Fibroblast of the aortic adventitia (primary cell): ENCODE measurements around the gene PTPRG. TPM values are rescaled to one million over a fixed set of nuclear protein-coding genes. Genes with fewer than 3 reads are reported as not detected.

Source experiments
- DNase-seq: peaks from one replicate; pipeline ENCODE4 v3.0.0-alpha.2; 2010; ENCODE audit warnings: low read depth
- H3K4me3 ChIP-seq: 2 replicates; pipeline ENCODE4 v1.5.1; 2011; ENCODE audit warnings: low read depth, mild to moderate bottlenecking, control low read depth, low read length, moderate library complexity
- total RNA-seq: library from RNA; depleted of rRNA; stranded (reverse); fragments of >200 nt; gene quantifications from 2 replicates; pipeline ENCODE4 v1.2.3, GENCODE V29; 2012; ENCODE audit warnings: low replicate concordance
- TF ChIP-seq, protein P1 (sequence below): IDR thresholded peaks from 2 replicates; pipeline ENCODE4 v1.5.1; 2011; ENCODE audit warnings: mild to moderate bottlenecking, low read length, control low read depth, inconsistent platforms; ENCODE audit not compliant: insufficient read depth

The PTPRG gene
- total RNA-seq, 1 donor, result 52.0 TPM

DNA sequence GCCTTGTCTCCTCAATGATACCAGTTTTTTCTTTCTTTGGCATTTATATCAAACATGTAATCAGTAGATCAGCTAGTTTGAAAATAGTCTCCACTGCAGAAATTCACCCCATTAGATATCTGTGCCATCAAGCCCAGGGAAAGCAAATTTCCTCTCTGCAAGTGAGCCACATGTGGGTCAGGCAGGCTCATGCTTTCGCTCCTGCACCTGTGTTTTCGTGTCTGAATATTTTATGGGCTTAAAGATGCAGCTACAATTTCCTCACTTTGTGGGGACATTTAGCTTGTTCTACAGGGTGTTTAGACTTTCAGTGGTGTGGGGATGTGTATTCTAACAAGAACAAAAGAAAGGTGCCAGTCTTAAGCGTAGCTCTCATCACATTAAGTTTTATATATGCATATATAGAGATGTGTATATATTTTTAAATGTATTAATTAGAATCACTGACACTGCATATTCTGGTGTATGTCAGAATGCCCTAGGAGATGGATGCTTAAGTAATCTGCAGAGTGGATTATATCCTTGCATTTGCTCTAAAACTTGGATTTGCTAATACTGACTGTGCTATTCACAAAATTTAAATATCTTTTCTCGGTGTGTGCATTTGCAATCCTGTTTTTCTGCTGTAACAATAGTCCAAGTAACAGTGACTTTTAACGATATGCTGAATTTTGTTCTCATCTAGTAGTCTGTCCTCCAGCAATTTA lies 372.6 kb downstream of the PTPRG start:
- no peak overlapping the region for H3K4me3 ChIP-seq
- TF ChIP-seq, protein P1, sequence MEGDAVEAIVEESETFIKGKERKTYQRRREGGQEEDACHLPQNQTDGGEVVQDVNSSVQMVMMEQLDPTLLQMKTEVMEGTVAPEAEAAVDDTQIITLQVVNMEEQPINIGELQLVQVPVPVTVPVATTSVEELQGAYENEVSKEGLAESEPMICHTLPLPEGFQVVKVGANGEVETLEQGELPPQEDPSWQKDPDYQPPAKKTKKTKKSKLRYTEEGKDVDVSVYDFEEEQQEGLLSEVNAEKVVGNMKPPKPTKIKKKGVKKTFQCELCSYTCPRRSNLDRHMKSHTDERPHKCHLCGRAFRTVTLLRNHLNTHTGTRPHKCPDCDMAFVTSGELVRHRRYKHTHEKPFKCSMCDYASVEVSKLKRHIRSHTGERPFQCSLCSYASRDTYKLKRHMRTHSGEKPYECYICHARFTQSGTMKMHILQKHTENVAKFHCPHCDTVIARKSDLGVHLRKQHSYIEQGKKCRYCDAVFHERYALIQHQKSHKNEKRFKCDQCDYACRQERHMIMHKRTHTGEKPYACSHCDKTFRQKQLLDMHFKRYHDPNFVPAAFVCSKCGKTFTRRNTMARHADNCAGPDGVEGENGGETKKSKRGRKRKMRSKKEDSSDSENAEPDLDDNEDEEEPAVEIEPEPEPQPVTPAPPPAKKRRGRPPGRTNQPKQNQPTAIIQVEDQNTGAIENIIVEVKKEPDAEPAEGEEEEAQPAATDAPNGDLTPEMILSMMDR, result no peak
- no peak for DNase-seq

DNA sequence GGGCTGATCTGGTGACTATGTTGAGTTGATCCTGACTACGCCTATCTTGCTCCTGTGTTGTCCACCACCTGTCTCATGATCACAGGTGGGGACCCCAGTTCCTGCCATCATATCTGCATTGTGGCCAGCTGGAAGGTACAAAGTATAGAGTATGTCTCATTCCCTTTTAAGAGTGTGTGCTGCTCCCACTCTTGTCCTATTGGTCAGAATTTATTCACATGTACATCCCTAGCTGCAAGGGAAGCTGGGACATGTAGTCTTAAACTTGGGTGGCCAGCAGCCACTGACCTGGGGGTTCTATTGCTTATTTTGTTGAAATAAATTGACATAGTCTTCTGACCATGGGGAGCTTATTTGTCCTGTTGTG lies 373.1 kb downstream of the PTPRG start:
- no peak overlapping the region for H3K4me3 ChIP-seq
- no peak for DNase-seq
- TF ChIP-seq, protein P1, result no peak

DNA sequence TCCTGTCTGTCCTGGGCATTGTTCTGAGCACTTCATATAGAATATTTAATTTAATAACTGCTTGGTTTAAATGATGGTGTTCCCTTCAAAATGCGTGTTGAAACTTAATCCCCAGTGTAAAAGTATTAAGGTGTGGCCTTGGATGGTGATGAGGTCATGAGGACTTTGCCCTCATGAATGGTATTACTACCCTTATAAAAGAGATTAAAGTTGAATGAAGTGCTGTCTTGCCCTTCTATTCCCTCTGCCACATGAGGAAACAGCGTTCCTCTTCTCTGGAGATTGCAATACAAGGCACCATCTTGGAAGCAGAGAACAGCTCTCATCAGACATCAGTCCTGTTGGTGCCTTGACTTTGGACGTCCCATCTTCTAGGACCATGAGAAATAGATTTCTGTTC lies 374.4 kb downstream of the PTPRG start:
- H3K4me3 ChIP-seq, result no peak overlapping the region
- DNase-seq, result no peak
- TF ChIP-seq, protein P1, result no peak

DNA sequence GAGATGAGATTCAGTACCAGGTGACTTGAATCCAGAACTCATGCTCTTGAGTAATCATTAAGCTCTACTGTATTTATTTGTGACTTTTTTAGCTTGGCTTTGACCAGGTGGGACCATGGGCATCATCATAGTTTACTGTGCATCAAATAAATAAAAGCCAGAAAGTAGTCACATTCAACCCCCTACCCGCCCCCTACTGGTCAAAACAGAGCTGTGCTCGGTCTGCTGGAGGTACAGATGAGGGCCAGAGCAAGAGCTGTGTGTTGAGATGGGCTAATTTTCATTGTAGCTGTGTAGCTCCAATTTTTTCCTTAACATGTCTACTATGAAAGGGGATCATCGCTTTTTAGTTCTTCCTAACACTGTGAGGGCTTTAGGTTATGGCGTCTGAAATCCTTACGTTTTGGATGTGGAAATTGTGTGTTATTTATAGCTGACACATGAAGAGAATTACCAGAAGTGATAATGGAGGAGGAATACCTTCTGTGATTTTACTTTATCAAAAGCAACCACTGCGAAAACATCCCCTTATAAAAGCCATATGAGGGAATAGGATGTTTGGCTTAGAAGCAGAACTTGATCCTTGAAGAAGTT lies 375.1 kb downstream of the PTPRG start:
- H3K4me3 ChIP-seq, result no peak overlapping the region
- no peak for DNase-seq
- TF ChIP-seq, protein P1, result peak; percentile 63

DNA sequence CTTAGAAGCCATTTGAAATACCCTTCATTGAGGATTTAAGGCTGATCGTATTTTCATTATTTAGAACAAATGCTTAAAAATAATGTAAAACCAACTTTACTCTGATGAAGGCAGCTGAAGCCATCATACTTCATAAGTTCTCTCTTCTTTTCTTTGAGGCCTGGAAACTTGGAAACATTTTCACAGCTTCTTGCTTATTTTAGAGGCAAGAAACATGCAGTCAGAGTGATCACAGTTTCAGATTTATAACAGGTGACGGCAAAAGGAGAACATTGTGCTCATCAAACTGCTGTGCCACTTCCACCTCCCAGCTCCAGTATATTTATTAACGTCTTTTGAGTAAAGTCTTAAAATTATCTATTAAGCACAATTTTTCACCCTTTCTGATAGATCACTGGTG lies 376.1 kb downstream of the PTPRG start:
- H3K4me3 ChIP-seq, result no peak overlapping the region
- no peak for DNase-seq
- TF ChIP-seq, protein P1, result no peak

DNA sequence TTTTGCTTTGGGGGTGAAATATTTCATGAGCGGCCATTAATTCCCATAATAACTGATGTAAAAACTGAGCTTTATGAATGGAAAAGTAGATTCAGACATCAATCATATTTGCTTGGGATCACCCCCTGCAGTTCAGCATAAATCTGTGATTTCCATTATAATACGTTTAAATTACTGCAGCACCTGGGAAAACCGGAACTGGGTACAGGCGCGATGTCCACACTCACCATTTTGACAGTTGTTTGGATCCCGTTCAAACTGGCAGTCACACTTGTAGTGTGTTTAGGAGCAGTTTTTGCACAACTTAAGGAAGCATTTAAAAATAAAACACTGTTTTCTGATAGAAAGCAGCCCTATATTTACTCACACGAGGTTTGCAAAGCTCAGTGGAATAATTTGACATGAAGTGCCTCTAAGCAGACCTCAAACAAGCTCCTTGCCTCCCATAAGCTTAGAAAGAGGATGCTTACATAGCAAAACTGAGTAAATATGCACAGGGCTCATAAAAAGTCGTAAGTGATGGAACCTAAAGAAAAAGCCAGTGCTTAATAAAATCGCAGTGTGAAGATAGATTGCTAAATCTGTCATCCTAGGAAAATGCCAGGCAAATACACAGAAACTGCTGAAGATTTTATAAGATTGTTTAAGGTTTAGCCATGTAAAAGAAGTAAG lies 377.6 kb downstream of the PTPRG start:
- H3K4me3 ChIP-seq, result no peak overlapping the region
- DNase-seq, result no peak
- TF ChIP-seq, protein P1, result no peak
